Right atrium auricular region (tissue), 2 donors: ENCODE results near the gene ZNF598. TPM values are rescaled to one million over a fixed set of nuclear protein-coding genes. Genes with fewer than 3 reads are reported as not detected.
"Not testable (repeated sequence)": the region's sequence is repeated elsewhere in the genome, so short reads cannot be mapped to it uniquely, and the experiment has no call there.

ENCODE experiments used
- DNase-seq: peaks from one replicate; pipeline ENCODE4 v3.0.0-alpha.2; 2019; ENCODE audit warnings: low spot score
- H3K27ac ChIP-seq, 2 donors: fragments of 200-600 bp; sonication (generic); 1 replicate in 1 of 2; 2 replicates in 1 of 2; pipeline ENCODE4 v1.5.1; 2016 to 2019
- H3K27me3 ChIP-seq, 2 donors: fragments of 200-600 bp; sonication (generic); one replicate each; pipeline versions ENCODE4 v1.5.1 to v1.6.0; 2017 to 2019
- H3K36me3 ChIP-seq: fragments of 200-600 bp; sonication (generic); one replicate; pipeline ENCODE4 v1.5.1; 2016
- H3K4me1 ChIP-seq, 2 donors: fragments of 200-600 bp; sonication (generic); one replicate each; pipeline versions ENCODE4 v1.5.1 to v1.6.0; 2017 to 2019
- H3K4me3 ChIP-seq, 2 donors: fragments of 200-600 bp; sonication (generic); 1 replicate in 1 of 2; 2 replicates in 1 of 2; pipeline ENCODE4 v1.5.1; 2017 to 2019; ENCODE audit warnings: mild to moderate bottlenecking in 1 of 2, moderate library complexity in 1 of 2
- H3K9me3 ChIP-seq, 2 donors: fragments of 200-600 bp; sonication (generic); one replicate each; pipeline ENCODE4 v1.5.1; 2019
- total RNA-seq, 2 donors: library from RNA; depleted of rRNA; stranded (reverse); fragments of >200 nt; gene quantifications; one replicate each; pipeline ENCODE4 v1.1.0, GENCODE V29; 2016
- TF ChIP-seq, protein P1 (sequence below), 2 donors: fragments of 200-600 bp; sonication (generic); IDR thresholded peaks; one replicate each; pipeline ENCODE4 v1.5.1; 2019; ENCODE audit warnings: antibody characterized with exemption in 2 of 2

Gene ZNF598
- total RNA-seq, 2 donors from 2014 or later, result 11.4 to 19.9 TPM

DNA sequence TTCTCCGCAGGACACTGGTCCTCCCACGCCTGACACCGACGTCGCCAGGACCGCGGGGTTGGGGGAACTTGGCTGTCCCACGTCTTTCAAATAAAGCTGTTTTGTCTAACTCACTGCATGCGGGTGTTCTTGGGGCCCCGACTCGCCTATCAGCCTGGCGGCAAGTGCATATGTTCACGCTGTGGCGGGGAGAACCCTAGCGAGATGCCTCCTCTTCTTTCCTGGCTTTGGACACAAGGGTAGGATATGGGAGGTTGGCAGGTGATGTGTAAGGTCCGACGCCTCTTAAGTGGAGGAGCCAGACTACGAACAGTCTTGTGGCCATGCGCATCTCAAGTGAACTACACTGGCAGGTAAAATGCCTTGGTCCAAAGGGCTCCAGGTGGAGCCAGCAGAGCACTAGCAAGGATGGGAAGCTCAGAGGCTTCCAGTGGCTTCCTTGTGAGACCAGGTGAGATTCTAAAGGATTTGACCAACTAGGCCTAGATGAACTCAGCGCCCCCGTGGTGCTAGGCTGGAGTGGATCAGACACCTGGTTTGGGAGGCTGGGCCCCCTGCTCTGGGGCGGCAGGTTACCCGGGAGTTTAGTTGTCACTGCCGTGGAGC, 44.1 kb downstream of the ZNF598 start:
- Histone ChIP-seq H3K9me3 (no peaks in the 10 kb centered on the region), H3K27ac (peak overlapping the region; percentile 88 to 91), H3K27me3 (no peaks in the 10 kb centered on the region), H3K36me3 (peaks cover 26% of the 10 kb centered on the region), H3K4me3 (peak overlapping the region; percentile 74 to 80), H3K4me1 (peaks cover 0 to 38% of the 10 kb centered on the region in 2 donors)
- DNase-seq, result no peak
- TF ChIP-seq, protein P1, sequence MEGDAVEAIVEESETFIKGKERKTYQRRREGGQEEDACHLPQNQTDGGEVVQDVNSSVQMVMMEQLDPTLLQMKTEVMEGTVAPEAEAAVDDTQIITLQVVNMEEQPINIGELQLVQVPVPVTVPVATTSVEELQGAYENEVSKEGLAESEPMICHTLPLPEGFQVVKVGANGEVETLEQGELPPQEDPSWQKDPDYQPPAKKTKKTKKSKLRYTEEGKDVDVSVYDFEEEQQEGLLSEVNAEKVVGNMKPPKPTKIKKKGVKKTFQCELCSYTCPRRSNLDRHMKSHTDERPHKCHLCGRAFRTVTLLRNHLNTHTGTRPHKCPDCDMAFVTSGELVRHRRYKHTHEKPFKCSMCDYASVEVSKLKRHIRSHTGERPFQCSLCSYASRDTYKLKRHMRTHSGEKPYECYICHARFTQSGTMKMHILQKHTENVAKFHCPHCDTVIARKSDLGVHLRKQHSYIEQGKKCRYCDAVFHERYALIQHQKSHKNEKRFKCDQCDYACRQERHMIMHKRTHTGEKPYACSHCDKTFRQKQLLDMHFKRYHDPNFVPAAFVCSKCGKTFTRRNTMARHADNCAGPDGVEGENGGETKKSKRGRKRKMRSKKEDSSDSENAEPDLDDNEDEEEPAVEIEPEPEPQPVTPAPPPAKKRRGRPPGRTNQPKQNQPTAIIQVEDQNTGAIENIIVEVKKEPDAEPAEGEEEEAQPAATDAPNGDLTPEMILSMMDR (IDR thresholded peaks at IDR 0.05), result no peak

DNA sequence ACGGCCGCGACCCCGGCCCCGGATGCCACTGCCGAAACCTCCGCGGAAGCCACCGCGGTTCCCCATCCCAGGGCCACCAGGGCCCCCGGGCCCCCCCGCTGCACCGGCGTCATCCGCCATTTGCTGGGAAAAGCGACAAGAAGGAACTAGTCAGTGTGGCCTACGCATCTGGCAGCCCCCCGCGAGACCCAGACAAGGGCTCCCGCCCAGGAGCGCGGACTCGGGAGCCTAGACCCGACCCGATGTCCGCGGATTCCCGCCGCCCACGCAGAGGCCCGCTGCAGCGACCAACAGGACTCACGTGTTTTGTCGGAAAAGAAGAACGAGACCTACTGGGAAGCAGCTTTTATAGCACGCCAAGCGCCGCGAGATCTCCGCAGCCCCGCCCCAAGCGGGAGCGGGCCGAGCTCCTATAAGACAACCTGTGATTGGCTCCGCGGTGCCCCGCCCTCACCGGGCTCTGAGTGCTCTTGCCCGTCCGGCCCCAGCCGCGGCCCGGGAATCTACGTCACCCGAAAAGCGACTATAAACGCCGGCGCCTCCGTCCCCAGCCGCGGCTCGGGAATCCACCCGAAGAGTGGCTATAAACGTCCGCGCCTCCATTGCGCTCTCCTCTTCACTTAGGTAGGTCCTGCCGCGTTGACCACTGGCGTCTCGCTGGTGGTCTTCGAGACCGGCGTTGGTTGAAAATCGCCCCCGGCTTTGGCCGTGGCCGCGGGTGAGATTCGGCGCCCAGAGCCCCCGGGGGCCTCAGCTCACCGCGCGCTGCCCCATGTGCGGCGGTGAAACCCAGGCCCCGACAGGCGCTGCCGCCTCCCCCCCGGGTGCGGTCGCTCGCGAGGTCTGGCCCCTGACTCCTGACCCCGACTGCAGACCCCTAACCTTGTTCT, 44.9 kb downstream of the ZNF598 start, which contains the start of gene RPS2:
TSS of gene RPS2 (minus strand) at position 321 of the 890 bp plus-strand sequence. CDS start at position 120, 201 bp downstream.
- peak within 1 kb of the TSS; percentile 88 to 91 for H3K27ac ChIP-seq
- peak within 1 kb of the TSS; percentile 74 to 80 for H3K4me3 ChIP-seq
- no peaks in the 10 kb centered on the region for H3K27me3 ChIP-seq
- peaks cover 0 to 41% of the 10 kb centered on the region in 2 donors for H3K4me1 ChIP-seq
- peaks cover 26% of the 10 kb centered on the region for H3K36me3 ChIP-seq
- TF ChIP-seq, protein P1 (IDR thresholded peaks at IDR 0.05), result no peak
- no peaks in the 10 kb centered on the region for H3K9me3 ChIP-seq
- DNase-seq, result peak; percentile 100

DNA sequence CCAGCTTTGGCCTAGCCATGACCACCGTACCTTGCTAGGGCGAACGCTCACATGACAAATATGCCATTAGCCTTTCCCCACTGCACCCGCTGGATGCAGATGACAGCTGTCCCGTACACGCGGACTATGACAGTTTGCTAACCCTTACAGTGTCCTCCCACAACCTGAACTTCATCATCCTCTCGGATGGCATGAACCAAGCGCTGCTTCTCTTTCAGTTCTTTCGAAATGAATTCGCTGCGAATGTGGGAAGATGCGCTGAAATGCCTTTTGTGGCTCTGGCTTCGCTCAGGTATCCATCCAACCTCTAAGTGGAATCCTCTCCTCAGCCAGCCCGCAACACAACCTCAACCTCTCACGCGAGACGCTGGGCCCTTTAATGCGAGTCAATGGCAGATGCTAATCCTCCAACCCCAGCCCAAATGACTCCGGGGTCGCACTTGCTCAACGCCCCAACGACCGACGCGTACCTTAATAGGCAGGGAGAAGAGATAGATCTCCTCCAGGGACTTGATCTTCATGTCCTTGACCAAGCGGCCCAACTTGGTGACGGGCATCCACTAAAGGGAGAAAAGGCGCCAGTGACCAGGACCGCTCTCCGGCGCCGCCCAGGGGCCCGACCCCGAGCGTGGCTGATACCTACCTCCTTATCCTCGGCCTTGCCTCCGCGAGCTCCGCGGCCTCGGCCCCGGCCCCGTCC, 45.7 kb downstream of the ZNF598 start:
- Histone ChIP-seq H3K4me3 (peak overlapping the region; percentile 74 to 80), H3K4me1 (peaks cover 0 to 44% of the 10 kb centered on the region in 2 donors), H3K27me3 (no peaks in the 10 kb centered on the region), H3K36me3 (peaks cover 26% of the 10 kb centered on the region), H3K27ac (peak overlapping the region; percentile 88 to 91), H3K9me3 (no peaks in the 10 kb centered on the region)
- TF ChIP-seq, protein P1 (IDR thresholded peaks at IDR 0.05), result peak in 1 of 2 donors; percentile 54
- no peak for DNase-seq

DNA sequence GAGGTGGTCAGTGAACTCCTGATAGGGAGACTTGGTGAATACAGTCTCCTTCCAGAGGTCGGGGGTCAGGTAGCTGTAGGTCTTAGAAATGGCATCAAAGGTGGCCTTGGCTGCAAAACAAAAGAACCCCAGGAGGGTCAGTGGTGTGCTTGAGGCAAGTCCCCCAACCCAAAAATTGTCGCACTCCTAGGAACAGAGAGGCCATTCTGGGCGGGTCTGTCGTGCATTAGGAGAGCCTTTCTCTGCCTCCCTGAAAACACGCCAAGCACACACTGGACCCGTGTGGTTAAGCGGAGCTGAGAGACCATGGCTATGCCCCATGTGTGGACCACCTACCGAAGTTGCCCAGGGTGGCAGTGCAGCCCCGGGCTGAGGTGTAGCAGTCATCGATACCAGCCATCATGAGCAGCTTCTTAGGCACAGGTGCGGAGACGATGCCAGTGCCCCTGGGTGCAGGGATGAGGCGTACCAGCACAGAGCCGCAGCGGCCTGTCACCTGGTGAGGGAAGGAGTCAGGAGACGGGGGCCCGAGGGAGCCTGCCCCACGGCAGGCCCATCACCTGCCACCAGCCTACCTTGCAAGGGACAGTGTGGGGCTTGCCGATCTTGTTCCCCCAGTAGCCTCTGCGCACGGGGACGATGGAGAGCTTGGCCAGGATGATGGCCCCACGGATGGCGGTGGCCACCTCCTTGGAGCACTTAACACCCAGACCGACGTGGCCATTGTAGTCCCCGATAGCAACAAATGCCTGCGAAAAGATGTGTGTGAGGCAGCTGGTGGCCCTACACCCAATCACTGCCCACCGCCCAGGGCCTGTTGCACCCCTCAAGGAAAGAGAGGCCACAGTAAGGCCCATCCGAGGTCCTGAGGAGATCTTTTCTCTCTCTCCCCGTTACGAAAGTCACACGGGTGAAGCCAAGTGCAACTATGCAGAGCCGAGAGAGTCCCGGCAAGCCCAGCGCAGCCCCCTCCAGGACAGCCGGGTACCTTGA, 47.2 kb downstream of the ZNF598 start:
- not testable (repeated sequence) for H3K27me3 ChIP-seq, H3K4me3 ChIP-seq, DNase-seq, H3K9me3 ChIP-seq, H3K27ac ChIP-seq
- Histone ChIP-seq H3K4me1 (peaks cover 0 to 48% of the 10 kb centered on the region in 2 donors), H3K36me3 (peaks cover 26% of the 10 kb centered on the region)

DNA sequence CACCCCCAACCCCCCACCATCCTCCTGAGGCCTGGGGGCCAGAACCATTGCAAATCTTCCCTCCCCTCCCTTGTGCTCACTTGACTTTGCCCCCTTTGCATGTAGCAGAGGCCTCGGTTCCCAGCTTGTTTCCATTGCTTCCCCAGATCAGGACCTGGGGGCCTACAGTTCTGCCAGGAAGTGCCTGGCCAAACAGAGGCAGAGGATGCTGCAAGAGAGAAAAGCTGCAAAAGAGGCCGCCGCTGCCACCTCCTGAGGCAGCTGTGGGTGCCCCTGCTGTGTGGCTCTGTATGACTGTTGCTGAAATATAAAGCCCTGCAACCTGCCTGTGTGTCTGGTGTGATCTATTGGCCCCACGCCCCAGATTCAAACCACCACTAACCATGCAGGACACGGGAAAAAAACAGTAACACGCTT, 48.0 kb downstream of the ZNF598 start:
- peaks cover 26% of the 10 kb centered on the region for H3K36me3 ChIP-seq
- no peak overlapping the region for H3K27ac ChIP-seq
- no peaks in the 10 kb centered on the region for H3K9me3 ChIP-seq
- no peak overlapping the region for H3K4me3 ChIP-seq
- no peak for DNase-seq
- H3K27me3 ChIP-seq, result no peaks in the 10 kb centered on the region
- peaks cover 0 to 48% of the 10 kb centered on the region in 2 donors for H3K4me1 ChIP-seq
- TF ChIP-seq, protein P1 (IDR thresholded peaks at IDR 0.05), result no peak
